OCI-LY3 (cell line): ENCODE data around the gene ZNF865.

Source experiments
- H2AFZ ChIP-seq: fragments of 200-600, 300-600 bp; shearing (Covaris generic); 2 replicates; pipeline ENCODE4 v1.6.0; 2014; ENCODE audit warnings: antibody characterized with exemption, low read depth, low read length
- H3K27ac ChIP-seq: fragments of 200-600, 300-600 bp; sonication (generic); 2 replicates; pipeline ENCODE4 v1.5.1; 2014; ENCODE audit warnings: mild to moderate bottlenecking, low read length, moderate library complexity, mixed read lengths
- H3K27me3 ChIP-seq: fragments of 200-600, 300-600 bp; sonication (generic); 2 replicates; pipeline ENCODE4 v1.6.1; 2014; ENCODE audit warnings: low read depth, low read length, mixed read lengths
- H3K36me3 ChIP-seq: fragments of 200-600, 300-600 bp; sonication (generic); replicated peaks from 2 replicates; pipeline ENCODE3; 2014; ENCODE audit warnings: low read depth, low read length, mixed read lengths
- H3K4me1 ChIP-seq: fragments of 300-600, 200-600 bp; sonication (generic); 2 replicates; pipeline ENCODE4 v1.6.1; 2014; ENCODE audit warnings: low read length, mixed read lengths
- H3K4me2 ChIP-seq: fragments of 200-600, 300-600 bp; sonication (generic); 2 replicates; pipeline ENCODE4 v1.6.1; 2014; ENCODE audit warnings: low read length, mixed read lengths
- H3K4me3 ChIP-seq: fragments of 300-600, 200-600 bp; sonication (generic); 2 replicates; pipeline ENCODE4 v1.5.1; 2014; ENCODE audit warnings: antibody characterized with exemption, mild to moderate bottlenecking, low read length, moderate library complexity
- H3K79me2 ChIP-seq: fragments of 300-600, 200-600 bp; shearing (Covaris generic); 2 replicates; pipeline ENCODE4 v1.6.1; 2014; ENCODE audit warnings: mild to moderate bottlenecking, low read length, mixed read lengths
- H3K9ac ChIP-seq: fragments of 300-600, 200-600 bp; shearing (Covaris generic); 2 replicates; pipeline ENCODE4 v1.6.0; 2014; ENCODE audit warnings: mild to moderate bottlenecking, low read length, moderate library complexity
- H3K9me3 ChIP-seq: fragments of 200-600, 300-600 bp; shearing (Covaris generic); 2 replicates; pipeline ENCODE4 v1.6.1; 2014; ENCODE audit warnings: low read length, mixed read lengths; ENCODE audit not compliant: insufficient read depth
- H4K20me1 ChIP-seq: fragments of 200-600, 300-600 bp; sonication (generic); 2 replicates; pipeline ENCODE4 v1.6.1; 2016; ENCODE audit warnings: low read length, mixed read lengths; ENCODE audit not compliant: insufficient read depth
- CTCF ChIP-seq: fragments of 200-600, 300-600 bp; sonication (generic); IDR thresholded peaks from 2 replicates; pipeline ENCODE4 v1.5.1; 2014; ENCODE audit warnings: antibody characterized with exemption, low read length, low read depth
- EZH2phosphoT487 ChIP-seq: fragments of 200-600 bp; shearing (Covaris generic); IDR thresholded peaks from 2 replicates; pipeline ENCODE4 v1.6.1; 2018; ENCODE audit warnings: antibody characterized with exemption, mixed run types, low read depth

Gene ZNF865

GRCh38 chr19:55590617-55591016 lies 14.8 kb upstream of the ZNF865 start:
- TF ChIP-seq CTCF, result no peak
- TF ChIP-seq EZH2phosphoT487, result no peak
- Histone ChIP-seq H3K9me3 (no peaks in the 10 kb centered on the region), H3K27me3 (no peaks in the 10 kb centered on the region), H3K79me2 (no peaks in the 10 kb centered on the region), H3K4me1 (0 out of 2 replicates have a peak, but pooled peaks cover 3% of the 10 kb centered on the region), H3K4me2 (no peak overlapping the region), H3K4me3 (no peak overlapping the region), H3K9ac (no peak overlapping the region), H3K27ac (no peak overlapping the region), H4K20me1 (no peaks in the 10 kb centered on the region), H3K36me3 (peaks cover 24% of the 10 kb centered on the region), H2AFZ (no peak overlapping the region)

GRCh38 chr19:55591555-55591954 lies 13.9 kb upstream of the ZNF865 start:
- TF ChIP-seq EZH2phosphoT487 (no peak), CTCF (no peak)
- no peak overlapping the region for H2AFZ ChIP-seq

GRCh38 chr19:55592391-55593090 lies 12.9 kb upstream of the ZNF865 start:
- Histone ChIP-seq H3K9me3 (no peaks in the 10 kb centered on the region), H4K20me1 (no peaks in the 10 kb centered on the region), H3K4me1 (no peaks in the 10 kb centered on the region), H3K4me3 (no peak overlapping the region), H3K36me3 (peaks cover 30% of the 10 kb centered on the region), H3K9ac (no peak overlapping the region), H3K27me3 (no peaks in the 10 kb centered on the region), H2AFZ (no peak overlapping the region), H3K4me2 (no peak overlapping the region), H3K27ac (no peak overlapping the region), H3K79me2 (no peaks in the 10 kb centered on the region)
- TF ChIP-seq EZH2phosphoT487 (no peak), CTCF (no peak)

More at GRCh38 chr19:55591555-55591954, 13.9 kb upstream of the ZNF865 start:
- no peak overlapping the region for H3K9ac ChIP-seq
- no peaks in the 10 kb centered on the region for H4K20me1 ChIP-seq
- no peaks in the 10 kb centered on the region for H3K27me3 ChIP-seq
- H3K27ac ChIP-seq, result no peak overlapping the region
- 0 out of 2 replicates have a peak, but pooled peaks cover 3% of the 10 kb centered on the region for H3K4me1 ChIP-seq
- peaks cover 30% of the 10 kb centered on the region for H3K36me3 ChIP-seq
- no peak overlapping the region for H3K4me2 ChIP-seq
- H3K4me3 ChIP-seq, result no peak overlapping the region
- H3K9me3 ChIP-seq, result no peaks in the 10 kb centered on the region
- H3K79me2 ChIP-seq, result no peaks in the 10 kb centered on the region

GRCh38 chr19:55593096-55593772 lies 12.2 kb upstream of the ZNF865 start:
- Histone ChIP-seq H3K9ac (no peak overlapping the region), H4K20me1 (no peaks in the 10 kb centered on the region), H3K79me2 (peaks cover 2% of the 10 kb centered on the region; the same call in 1 of the 2 replicates), H2AFZ (no peak overlapping the region), H3K4me2 (no peak overlapping the region), H3K9me3 (no peaks in the 10 kb centered on the region), H3K4me1 (peaks cover under 1% of the 10 kb centered on the region), H3K4me3 (no peak overlapping the region), H3K27me3 (no peaks in the 10 kb centered on the region), H3K27ac (no peak overlapping the region), H3K36me3 (peaks cover 30% of the 10 kb centered on the region)
- TF ChIP-seq CTCF (no peak), EZH2phosphoT487 (no peak)
